Urinary bladder (tissue), 4 donors: ENCODE data around the gene CLCA4. TPM values are rescaled to one million over a fixed set of nuclear protein-coding genes. Genes with fewer than 3 reads are reported as not detected.

ENCODE experiments used
- DNase-seq: peaks from one replicate; pipeline ENCODE4 v3.0.0-alpha.2; 2015; ENCODE audit errors: extremely low spot score
- H3K27ac ChIP-seq: one replicate; pipeline ENCODE4 v1.5.1; 2013; ENCODE audit warnings: low read depth, mild to moderate bottlenecking, moderate library complexity
- H3K36me3 ChIP-seq: one replicate; pipeline ENCODE4 v1.6.1; 2013; ENCODE audit warnings: mild to moderate bottlenecking, moderate library complexity; ENCODE audit not compliant: insufficient read depth
- H3K4me1 ChIP-seq: one replicate; pipeline ENCODE4 v1.6.1; 2013; ENCODE audit warnings: mild to moderate bottlenecking, moderate library complexity; ENCODE audit not compliant: insufficient read depth
- H3K4me3 ChIP-seq: one replicate; pipeline ENCODE4 v1.5.1; 2013; ENCODE audit warnings: low read depth, low read length
- WGBS: extraction: QIAGEN DNeasy Blood & Tissue Kit; methylation state at CpG from one replicate; pipeline ENCODE4 v1.1.7; 2013; 5-methylcytosine and 5-hydroxymethylcytosine counted together
- polyA plus RNA-seq: library from polyadenylated mRNA; stranded (reverse); fragments of 200-250 nt; gene quantifications from one replicate; pipeline ENCODE4 v1.2.3, GENCODE V29; 2013
- total RNA-seq: library from RNA; depleted of rRNA; stranded (reverse); fragments of >200 nt; gene quantifications from one replicate; pipeline ENCODE4 v1.2.3, GENCODE V29; 2014
- donor health status: healthy with polysubstance abuse.
- donor health status: healthy.

Gene CLCA4
- total and polyA plus RNA-seq, 2 donors = 11.7 to 38.1 TPM

DNA sequence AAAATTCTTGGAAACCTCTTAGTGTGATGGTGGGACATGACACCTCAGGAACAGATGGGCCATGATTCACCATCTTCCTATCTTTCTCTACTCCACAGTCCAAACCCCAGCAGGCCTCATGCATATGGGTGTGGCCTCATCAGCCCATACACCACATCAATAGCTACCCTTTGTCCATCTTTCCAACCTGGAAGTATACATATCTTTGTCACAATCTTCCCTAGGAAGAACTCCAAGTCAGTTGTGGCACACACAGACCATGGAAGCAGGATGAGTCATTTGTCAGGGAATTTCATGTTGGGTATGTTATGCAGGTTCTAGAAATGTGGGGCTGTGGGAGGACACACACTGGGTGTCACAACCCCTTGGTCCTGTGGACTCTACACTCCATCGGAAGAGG is 30.5 kb upstream of the CLCA4 start:
- Histone ChIP-seq H3K4me1 (no peaks in the 10 kb centered on the region), H3K36me3 (no peaks in the 10 kb centered on the region), H3K27ac (no peak overlapping the region), H3K4me3 (no peak overlapping the region)
- WGBS = 93% methylated on average over 1 of the region's 1 CpG
- no peak for DNase-seq

DNA sequence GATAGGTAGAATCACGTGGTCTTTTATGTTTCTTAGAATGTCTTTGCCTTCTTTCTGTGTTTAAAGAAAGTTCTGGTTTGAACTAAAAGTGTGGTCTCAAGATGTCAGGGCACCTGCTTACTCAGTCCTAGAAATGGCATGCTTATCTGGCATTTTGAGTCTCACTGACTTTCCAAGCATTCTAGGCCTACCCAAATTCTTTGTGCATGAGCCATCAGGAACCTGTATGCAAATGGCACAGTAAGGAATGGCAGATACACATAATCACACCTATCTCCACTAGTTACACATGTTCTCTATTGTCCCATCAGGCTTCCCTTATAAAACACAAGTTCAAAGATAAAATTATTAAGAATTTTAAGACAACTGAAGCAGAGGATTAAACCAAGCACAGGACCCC is 29.5 kb upstream of the CLCA4 start:
- WGBS = 73% methylated on average over 1 of the region's 1 CpG
- no peak for DNase-seq
- no peak overlapping the region for H3K4me3 ChIP-seq
- H3K27ac ChIP-seq = no peak overlapping the region
- no peaks in the 10 kb centered on the region for H3K4me1 ChIP-seq
- no peaks in the 10 kb centered on the region for H3K36me3 ChIP-seq

DNA sequence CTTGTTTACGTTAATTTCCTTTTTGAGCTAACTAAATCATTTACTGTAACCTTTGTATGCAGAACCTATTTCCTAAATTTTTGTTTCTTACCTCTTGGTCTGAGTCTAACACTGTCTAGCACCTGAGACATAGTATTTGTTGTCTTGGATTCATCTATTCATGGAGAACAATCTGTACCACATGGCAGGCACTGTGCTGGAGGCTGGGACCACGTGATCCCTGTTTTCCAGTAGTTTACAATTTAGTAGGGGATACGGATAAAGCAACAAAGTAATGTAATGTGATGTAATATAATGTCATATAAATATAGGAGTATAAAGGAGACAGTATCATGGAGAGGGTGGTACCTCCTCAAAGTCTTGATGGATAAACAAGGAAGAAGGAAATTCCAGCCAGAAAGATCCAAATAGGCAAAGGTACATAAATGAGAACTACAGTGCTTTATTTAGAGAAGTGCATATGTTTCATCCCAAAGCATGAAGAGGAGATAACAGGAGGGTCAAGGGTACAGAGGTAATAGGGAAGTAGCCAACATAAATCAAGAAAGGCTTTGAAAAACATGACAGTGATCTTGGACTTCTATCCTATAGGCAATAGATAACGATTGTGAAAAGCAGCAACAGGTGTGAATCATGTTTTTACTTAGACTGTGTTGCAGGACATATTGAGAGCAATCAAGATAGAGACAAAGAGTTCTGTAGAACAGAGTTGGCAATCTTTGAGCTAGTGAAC is 25.9 kb upstream of the CLCA4 start:
- WGBS = 82% methylated on average over 4 of the region's 4 CpGs
- Histone ChIP-seq H3K4me3 (no peak overlapping the region), H3K27ac (no peak overlapping the region), H3K4me1 (no peaks in the 10 kb centered on the region), H3K36me3 (no peaks in the 10 kb centered on the region)
- DNase-seq = no peak

DNA sequence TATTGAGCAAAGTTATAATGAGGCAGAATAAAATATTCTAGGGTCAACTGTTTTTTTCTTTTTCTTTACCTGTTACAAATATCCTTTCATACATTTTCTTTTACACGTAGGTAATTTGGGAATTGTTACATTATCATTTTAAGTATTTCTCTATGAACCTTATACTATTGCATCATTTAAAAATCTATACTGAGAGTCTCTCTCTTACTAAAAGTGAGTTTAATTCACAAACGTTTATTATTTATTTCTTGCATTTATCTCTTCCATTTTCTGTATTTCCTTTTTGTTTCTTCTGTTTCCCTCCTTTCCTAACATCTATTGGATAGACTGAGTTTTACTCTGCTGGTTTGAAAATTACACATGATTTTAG is 25.4 kb upstream of the CLCA4 start:
- no peak for DNase-seq
- H3K36me3 ChIP-seq = no peaks in the 10 kb centered on the region
- 86% methylated on average over 2 of the region's 2 CpGs for WGBS
- H3K4me1 ChIP-seq = no peaks in the 10 kb centered on the region
- no peak overlapping the region for H3K27ac ChIP-seq
- no peak overlapping the region for H3K4me3 ChIP-seq

DNA sequence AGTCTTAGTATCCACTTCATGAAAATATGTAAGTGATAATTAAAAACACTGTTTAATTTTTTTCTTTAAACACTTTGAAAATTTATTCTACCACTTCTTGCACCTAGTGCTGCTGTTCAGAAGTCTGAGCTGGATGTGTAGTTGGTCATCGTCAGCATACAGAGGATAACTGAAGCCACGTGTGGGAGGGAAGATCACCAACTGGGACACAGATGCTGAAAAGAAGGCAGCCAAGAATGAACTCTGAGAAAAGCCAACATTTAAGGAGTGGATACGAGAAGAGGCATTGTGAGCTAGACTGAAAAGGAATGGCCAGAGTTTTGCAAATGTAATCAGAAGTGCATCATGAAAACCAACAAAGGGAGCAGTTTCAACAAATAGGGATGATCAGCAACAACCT is 24.6 kb upstream of the CLCA4 start:
- WGBS = 56% methylated on average over 3 of the region's 3 CpGs
- H3K4me1 ChIP-seq = no peaks in the 10 kb centered on the region
- DNase-seq = no peak
- H3K4me3 ChIP-seq = no peak overlapping the region
- no peaks in the 10 kb centered on the region for H3K36me3 ChIP-seq
- H3K27ac ChIP-seq = no peak overlapping the region

DNA sequence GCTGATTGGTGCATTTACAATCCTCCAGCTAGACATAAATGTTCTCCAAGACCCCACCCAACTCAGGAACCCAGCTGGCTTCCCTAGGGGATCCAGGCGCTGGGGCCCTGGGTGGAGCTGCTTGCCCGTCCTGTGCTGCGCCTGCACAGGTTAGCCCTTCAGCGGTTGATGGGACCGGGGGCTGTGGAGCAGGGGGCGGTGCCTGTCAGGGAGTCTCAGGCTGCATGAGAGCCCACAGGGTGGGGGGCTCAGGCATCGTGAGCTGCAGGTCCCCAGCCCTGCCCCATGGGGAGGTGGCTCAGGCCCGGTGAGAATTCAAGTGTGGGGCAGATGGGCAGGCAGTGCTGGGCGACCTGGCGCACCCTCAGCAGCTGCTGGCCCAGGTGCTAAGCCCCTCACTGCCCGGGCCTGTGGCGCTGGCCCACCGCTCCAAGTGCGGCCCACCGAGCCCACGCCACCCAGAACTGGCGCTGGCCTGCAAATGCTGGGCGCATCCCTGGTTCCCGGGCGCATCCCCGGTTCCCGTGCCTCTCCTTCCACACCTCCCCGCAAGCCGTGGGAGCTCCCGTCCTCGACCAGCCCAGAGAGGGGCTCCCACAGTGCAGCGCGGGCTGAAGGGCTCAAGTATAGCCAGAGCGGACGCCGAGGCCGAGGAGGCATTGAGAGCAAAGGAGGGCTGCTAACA is 23.1 kb upstream of the CLCA4 start:
- WGBS = 95% methylated on average over 32 of the region's 32 CpGs
- Histone ChIP-seq H3K4me1 (no peaks in the 10 kb centered on the region), H3K27ac (no peak overlapping the region), H3K4me3 (no peak overlapping the region), H3K36me3 (no peaks in the 10 kb centered on the region)
- DNase-seq = no peak

DNA sequence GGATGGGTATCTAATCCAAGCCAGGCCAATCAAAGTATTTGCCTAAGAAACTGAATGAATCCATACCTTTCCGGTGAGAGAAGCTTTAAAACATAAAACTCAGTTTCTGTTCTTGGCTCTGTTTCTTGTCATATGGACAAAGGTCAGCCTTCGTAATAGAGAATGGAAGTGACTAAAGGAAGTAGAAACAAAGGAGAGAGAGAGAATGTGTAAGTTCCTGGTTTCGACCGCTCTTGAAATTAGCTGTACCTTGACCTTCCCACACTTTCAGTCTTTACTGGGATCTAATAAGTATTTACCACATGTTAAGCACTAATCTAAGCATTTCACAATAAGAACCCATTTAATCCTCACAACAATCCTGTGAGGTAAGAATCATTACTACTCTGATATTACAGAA is 19.6 kb upstream of the CLCA4 start:
- no peak overlapping the region for H3K4me3 ChIP-seq
- no peaks in the 10 kb centered on the region for H3K36me3 ChIP-seq
- WGBS = 82% methylated on average over 4 of the region's 4 CpGs
- DNase-seq = no peak
- H3K4me1 ChIP-seq = no peaks in the 10 kb centered on the region
- no peak overlapping the region for H3K27ac ChIP-seq

DNA sequence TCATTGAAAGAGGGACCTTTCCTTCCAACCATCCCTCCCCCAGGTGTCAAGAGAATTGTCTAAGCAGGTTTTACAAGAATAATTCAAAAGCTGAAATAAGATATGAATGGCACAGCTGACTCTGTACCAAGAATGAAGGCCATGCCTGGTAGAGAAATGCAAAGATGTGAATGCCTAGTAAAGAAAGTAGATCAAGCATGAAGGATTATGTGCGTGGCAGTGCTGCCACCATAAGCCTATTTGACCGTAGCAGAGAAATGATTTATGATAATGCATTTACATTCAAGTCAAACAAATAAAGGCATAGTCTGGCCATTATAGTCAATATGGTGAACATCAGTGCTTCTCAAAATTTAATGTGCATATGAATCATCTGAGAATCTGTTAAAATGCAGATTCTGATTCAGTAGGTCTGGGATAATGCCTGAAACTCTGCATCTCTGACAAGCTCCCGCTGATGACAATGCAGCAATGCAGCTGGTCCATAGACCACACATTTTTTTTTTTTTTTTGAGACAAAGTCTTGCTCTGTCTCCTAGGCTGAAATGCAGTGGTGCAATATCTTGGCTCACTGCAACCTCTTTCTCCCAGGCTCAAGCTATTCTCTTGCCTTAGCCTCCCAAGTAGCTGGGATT is 16.6 kb upstream of the CLCA4 start:
- Histone ChIP-seq H3K36me3 (no peaks in the 10 kb centered on the region), H3K27ac (no peak overlapping the region), H3K4me3 (no peak overlapping the region), H3K4me1 (no peaks in the 10 kb centered on the region)
- 80% methylated on average over 3 of the region's 3 CpGs for WGBS
- DNase-seq = no peak

DNA sequence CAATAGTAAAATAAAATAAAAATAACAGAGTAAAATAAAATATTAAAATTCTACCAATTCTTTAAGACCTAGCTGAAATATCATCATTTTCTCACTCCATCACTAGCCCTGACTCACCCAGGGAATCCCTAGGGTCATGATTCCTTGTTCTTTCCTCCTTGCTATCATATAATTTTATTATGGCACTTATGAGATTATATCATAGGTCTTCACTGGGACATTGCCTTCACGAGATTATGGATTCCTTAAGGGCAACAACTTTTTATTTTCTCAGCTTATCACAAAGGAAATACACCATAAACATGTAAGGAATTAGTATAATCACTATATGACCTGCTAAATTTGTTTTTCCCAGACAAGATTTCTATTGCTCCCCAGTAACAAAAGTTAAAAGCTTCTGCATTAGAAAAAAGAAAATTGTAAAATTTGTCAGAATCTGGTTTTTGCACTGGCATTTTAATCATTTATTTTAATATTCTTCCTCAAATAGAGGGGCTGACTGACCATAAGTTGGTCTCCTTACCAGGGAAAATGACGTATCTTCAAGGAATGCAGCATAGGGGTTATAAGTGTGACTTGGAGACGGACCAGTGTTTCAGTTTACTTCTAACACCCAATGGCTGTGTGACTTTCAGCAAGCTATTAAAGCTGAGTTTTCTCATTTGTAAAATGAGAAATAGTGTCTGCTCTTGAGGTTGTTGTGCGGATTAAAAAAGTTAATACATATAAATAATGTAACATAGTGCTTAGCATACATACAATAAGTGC is 8.8 kb upstream of the CLCA4 start:
- WGBS = 49% methylated on average over 4 of the region's 4 CpGs
- Histone ChIP-seq H3K4me1 (no peaks in the 10 kb centered on the region), H3K4me3 (no peak overlapping the region), H3K36me3 (no peaks in the 10 kb centered on the region), H3K27ac (no peak overlapping the region)
- no peak for DNase-seq

DNA sequence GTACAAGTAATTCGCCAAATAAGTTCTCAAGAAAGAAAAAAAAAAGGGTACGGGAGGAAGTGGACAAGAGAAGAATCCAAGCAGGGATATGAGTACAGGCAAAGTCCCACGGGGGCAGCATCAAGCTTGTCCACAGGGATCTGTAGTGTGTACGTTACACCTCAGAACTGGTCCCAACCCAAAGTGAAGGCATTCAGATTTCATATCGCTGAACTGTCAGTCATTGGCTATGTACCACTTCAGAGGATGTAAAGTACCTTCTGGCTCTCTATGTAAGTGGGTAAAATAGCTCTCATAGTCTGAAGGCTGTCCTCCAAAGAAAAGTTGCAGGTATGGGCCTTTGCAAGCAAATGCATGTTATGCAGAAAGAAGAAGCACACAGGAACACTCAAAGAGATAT is 8.1 kb upstream of the CLCA4 start:
- Histone ChIP-seq H3K4me3 (no peak overlapping the region), H3K27ac (no peak overlapping the region), H3K4me1 (peaks cover 2% of the 10 kb centered on the region), H3K36me3 (no peaks in the 10 kb centered on the region)
- no peak for DNase-seq
- WGBS = 67% methylated on average over 5 of the region's 5 CpGs

DNA sequence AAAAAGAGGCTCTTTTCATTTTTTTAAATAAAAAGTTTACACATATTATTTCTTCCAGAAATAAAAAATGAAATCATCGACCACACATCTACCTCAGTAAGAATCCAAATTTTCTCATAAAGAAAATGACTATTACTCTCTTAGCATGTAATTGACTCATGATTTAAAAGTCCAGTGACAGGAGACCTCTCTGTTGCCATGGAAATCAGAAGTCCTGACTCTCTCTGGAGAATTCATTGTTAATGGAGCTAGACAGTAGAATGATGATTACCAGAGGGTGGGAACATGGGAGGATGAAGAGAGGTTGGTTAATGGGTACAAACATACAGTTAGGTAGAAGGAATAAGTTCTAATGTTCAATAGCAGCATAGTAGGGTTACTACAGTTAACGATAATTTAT is 5.0 kb upstream of the CLCA4 start:
- H3K36me3 ChIP-seq = no peaks in the 10 kb centered on the region
- H3K4me3 ChIP-seq = no peak overlapping the region
- H3K4me1 ChIP-seq = peaks cover 2% of the 10 kb centered on the region
- H3K27ac ChIP-seq = no peak overlapping the region
- DNase-seq = no peak
- WGBS = 91% methylated on average over 2 of the region's 2 CpGs

DNA sequence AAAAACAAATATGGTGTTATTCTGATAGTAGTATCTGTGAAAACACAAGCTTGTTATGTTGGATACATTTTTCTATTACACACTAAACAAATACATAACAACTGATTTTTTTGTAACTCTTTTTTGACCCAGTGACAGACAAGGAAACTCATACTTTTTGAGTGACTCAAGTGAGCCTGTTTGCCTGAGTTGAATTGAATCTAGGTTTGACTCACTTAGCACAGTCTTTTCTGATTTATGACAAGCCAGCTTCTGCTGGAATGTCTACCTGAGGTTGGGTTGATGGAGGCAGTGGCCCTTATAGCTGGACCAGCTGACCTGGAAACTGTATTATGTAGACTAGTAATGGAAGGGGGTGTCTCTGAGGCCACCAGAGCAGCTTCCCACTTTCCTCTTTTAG is 4.2 kb upstream of the CLCA4 start:
- peaks cover 2% of the 10 kb centered on the region for H3K4me1 ChIP-seq
- no peak overlapping the region for H3K27ac ChIP-seq
- no peak overlapping the region for H3K4me3 ChIP-seq

DNA sequence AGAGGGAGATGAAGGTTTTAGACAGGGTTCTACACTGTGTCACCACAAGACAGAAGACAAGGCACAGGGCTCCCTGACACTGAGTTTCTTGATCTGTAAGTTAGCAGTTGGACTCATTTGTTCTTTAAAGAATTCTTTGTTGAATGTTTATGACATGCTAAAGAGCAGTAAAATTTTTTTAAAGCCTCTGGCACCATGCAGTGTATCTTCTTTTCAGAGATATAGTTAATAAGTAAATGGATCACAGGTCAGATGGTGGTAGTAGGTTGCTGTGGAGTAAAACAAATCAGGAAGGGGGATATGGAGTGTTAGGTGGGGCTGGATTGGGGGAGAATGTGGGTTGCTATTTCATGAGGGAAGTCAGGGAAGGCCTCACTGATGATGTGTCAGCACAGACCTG is 2.0 kb downstream of the CLCA4 start:
- DNase-seq = no peak
- Histone ChIP-seq H3K36me3 (no peaks in the 10 kb centered on the region), H3K27ac (no peak overlapping the region), H3K4me3 (no peak overlapping the region), H3K4me1 (no peaks in the 10 kb centered on the region)

More for the DNA sequence above, 4.2 kb upstream of the CLCA4 start:
- H3K36me3 ChIP-seq = no peaks in the 10 kb centered on the region
- peak; percentile 5 for DNase-seq

DNA sequence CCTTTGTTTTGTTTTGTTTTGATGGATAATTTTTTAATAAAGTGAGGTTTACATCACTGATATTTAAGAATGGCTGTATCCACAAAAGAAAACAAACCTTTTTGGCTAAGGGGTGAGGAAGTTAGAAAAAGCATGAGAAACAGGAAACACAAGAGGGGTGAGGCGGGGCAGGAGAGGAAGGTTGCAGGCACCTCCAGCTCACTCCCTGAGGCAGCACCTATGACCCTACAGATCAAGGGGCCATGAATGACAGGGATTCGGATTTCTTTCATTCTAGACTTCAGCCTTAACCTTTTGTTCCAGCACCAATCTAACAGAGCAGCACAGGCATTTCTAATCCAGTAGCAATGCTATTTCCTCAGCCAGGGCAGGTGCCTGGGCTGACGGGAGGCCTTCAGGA is 4.4 kb downstream of the CLCA4 start:
- no peak overlapping the region for H3K4me3 ChIP-seq
- H3K36me3 ChIP-seq = no peaks in the 10 kb centered on the region
- no peak overlapping the region for H3K27ac ChIP-seq
- 75% methylated on average over 3 of the region's 3 CpGs for WGBS
- no peak for DNase-seq
- H3K4me1 ChIP-seq = no peaks in the 10 kb centered on the region
